Measurements from ENCODE around the gene TANC1. TPM values are rescaled to one million over a fixed set of nuclear protein-coding genes. Genes with fewer than 3 reads are reported as not detected.

The TANC1 gene
- total and polyA plus RNA-seq, 2 of the 4 experiments (the other 2 are of a cell fraction): 10.2 to 12.9 TPM

DNA sequence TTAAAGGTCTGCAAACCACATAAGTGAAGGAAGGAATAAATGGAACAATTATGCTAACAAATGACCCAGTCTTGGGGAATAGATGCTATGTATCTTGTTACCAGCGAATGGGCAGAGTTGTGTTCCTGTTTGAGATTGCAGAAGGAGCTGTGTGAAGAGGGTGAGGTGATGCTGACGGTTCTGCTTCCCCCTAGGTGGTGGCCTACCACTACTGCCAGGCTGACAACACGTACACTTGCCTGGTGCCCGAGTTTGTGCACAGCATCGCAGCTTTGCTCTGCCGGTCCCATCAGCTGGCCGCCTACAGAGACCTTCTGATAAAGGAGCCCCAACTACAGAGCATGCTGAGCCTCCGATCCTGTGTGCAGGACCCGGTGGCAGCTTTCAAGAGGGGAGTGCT is 206.3 kb downstream of the TANC1 start:
- Histone ChIP-seq H4K20me1 (ENCODE audit: insufficient read depth, low read length) (no peaks in the 10 kb centered on the region), H2AFZ (replicated peaks; ENCODE audit: low read length, poor library complexity) (no peak overlapping the region), H3K27me3 (ENCODE audit: control insufficient read depth, insufficient read depth, low read length) (no peaks in the 10 kb centered on the region), H3K36me3 (ENCODE audit: control insufficient read depth, insufficient read depth, low read length) (peaks cover 50% of the 10 kb centered on the region), H3K9me3 (ENCODE audit: control insufficient read depth, insufficient read depth, low read length) (no peaks in the 10 kb centered on the region), H4K91ac (ENCODE audit: insufficient read depth, low read depth, low read length) (no peak overlapping the region), H4K5ac (ENCODE audit: low read depth, low read length) (no peak overlapping the region), H3K9ac (ENCODE audit: low read depth, low read length) (no peak overlapping the region), H3K27ac (ENCODE audit: insufficient read depth, low read length) (no peak overlapping the region), H4K8ac (ENCODE audit: low read depth in 2 of 2, low read length in 2 of 2) (no peak overlapping the region), H3K14ac (replicated peaks; ENCODE audit: low read depth, low read length) (no peak overlapping the region), H3K79me1 (ENCODE audit: low read depth in 1 of 2, low read length in 2 of 2) (no peaks in the 10 kb centered on the region; a peak in 1 of 4 replicates), H3K4me2 (ENCODE audit: low read depth, low read length) (no peak overlapping the region), H3K4me3 (ENCODE audit: insufficient read depth, low read depth, low read length) (no peak overlapping the region), H3K18ac (ENCODE audit: low read depth, low read length) (no peak overlapping the region), H3K4ac (ENCODE audit: low read depth, low read length) (no peak overlapping the region), H2BK20ac (ENCODE audit: low read depth, low read length) (no peak overlapping the region), H2AK9ac (replicated peaks; ENCODE audit: low read depth, low read length, poor library complexity) (no peak overlapping the region), H3K56ac (ENCODE audit: extremely low read depth, insufficient read depth, low read length) (no peak overlapping the region), H2BK5ac (ENCODE audit: low read depth, low read length, poor library complexity, severe bottlenecking) (no peak overlapping the region), H3K4me1 (ENCODE audit: control insufficient read depth, insufficient read depth, low read length) (peaks cover 5% of the 10 kb centered on the region), H2AK5ac (ENCODE audit: low read depth, low read length) (no peak overlapping the region), H2BK15ac (ENCODE audit: low read depth, low read length) (no peak overlapping the region), H3K23ac (ENCODE audit: low read depth, low read length) (no peak overlapping the region), H2BK120ac (ENCODE audit: low read depth, low read length) (no peak overlapping the region), H3K9me1 (ENCODE audit: insufficient read depth, low read length) (peaks cover 18% of the 10 kb centered on the region)
- no peak for TF ChIP-seq FOS (IDR thresholded peaks at IDR 0.05; ENCODE audit: low read depth, low read length)
- TF ChIP-seq CEBPB (IDR thresholded peaks at IDR 0.05; ENCODE audit: low read depth, low read length): no peak
- TF ChIP-seq MXI1 (IDR thresholded peaks at IDR 0.05; ENCODE audit: borderline replicate concordance, low read depth, low read length): no peak
- no peak for TF ChIP-seq SMC3 (IDR thresholded peaks at IDR 0.05; ENCODE audit: low read depth, low read length)
- TF ChIP-seq, protein P1, sequence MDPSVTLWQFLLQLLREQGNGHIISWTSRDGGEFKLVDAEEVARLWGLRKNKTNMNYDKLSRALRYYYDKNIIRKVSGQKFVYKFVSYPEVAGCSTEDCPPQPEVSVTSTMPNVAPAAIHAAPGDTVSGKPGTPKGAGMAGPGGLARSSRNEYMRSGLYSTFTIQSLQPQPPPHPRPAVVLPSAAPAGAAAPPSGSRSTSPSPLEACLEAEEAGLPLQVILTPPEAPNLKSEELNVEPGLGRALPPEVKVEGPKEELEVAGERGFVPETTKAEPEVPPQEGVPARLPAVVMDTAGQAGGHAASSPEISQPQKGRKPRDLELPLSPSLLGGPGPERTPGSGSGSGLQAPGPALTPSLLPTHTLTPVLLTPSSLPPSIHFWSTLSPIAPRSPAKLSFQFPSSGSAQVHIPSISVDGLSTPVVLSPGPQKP (IDR thresholded peaks at IDR 0.05; ENCODE audit: borderline replicate concordance, low read depth, low read length): no peak
- TF ChIP-seq CHD1 (IDR thresholded peaks at IDR 0.05; ENCODE audit: low read depth, low read length): no peak
- TF ChIP-seq RFX5 (IDR thresholded peaks at IDR 0.05; ENCODE audit: low read depth, low read length): no peak
- TF ChIP-seq, protein P2, sequence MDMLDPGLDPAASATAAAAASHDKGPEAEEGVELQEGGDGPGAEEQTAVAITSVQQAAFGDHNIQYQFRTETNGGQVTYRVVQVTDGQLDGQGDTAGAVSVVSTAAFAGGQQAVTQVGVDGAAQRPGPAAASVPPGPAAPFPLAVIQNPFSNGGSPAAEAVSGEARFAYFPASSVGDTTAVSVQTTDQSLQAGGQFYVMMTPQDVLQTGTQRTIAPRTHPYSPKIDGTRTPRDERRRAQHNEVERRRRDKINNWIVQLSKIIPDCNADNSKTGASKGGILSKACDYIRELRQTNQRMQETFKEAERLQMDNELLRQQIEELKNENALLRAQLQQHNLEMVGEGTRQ (IDR thresholded peaks at IDR 0.05; ENCODE audit: low read depth, low read length): no peak
- no peak for TF ChIP-seq RCOR1 (IDR thresholded peaks at IDR 0.05; ENCODE audit: insufficient replicate concordance, low read length)
- no peak for TF ChIP-seq BHLHE40 (IDR thresholded peaks at IDR 0.05; ENCODE audit: low read depth, low read length)
- no peak for TF ChIP-seq RAD21 (IDR thresholded peaks at IDR 0.05; ENCODE audit: low read length)
- no peak for TF ChIP-seq MAZ (IDR thresholded peaks at IDR 0.05; ENCODE audit: borderline replicate concordance, low read depth, low read length)
- TF ChIP-seq MAFK (IDR thresholded peaks at IDR 0.05; ENCODE audit: low read depth, low read length): no peak
- TF ChIP-seq, protein P3, sequence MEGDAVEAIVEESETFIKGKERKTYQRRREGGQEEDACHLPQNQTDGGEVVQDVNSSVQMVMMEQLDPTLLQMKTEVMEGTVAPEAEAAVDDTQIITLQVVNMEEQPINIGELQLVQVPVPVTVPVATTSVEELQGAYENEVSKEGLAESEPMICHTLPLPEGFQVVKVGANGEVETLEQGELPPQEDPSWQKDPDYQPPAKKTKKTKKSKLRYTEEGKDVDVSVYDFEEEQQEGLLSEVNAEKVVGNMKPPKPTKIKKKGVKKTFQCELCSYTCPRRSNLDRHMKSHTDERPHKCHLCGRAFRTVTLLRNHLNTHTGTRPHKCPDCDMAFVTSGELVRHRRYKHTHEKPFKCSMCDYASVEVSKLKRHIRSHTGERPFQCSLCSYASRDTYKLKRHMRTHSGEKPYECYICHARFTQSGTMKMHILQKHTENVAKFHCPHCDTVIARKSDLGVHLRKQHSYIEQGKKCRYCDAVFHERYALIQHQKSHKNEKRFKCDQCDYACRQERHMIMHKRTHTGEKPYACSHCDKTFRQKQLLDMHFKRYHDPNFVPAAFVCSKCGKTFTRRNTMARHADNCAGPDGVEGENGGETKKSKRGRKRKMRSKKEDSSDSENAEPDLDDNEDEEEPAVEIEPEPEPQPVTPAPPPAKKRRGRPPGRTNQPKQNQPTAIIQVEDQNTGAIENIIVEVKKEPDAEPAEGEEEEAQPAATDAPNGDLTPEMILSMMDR (conservative IDR thresholded peaks at IDR 0.05; ENCODE audit: low read depth, low read length): no peak
- no peak for TF ChIP-seq POLR2A (IDR thresholded peaks at IDR 0.05; ENCODE audit: low read depth, low read length)
- TF ChIP-seq NFE2L2 (IDR thresholded peaks at IDR 0.05; ENCODE audit: low read depth, low read length): no peak
- no peak for ATAC-seq (ENCODE audit: low read depth)
- intact Hi-C loops (cut with micrococcal nuclease) (no loop called here), dilution Hi-C loops (cut with HindIII; ENCODE audit: low sequenced_read_pairs, unreplicated experiment) (no loop called here), in situ Hi-C loops (cut with MboI; ENCODE audit: low sequenced_read_pairs) (no loop called here)
- CTCF ChIA-PET: no interaction called here
- no TSS peak for BruUV-seq (replicated peaks)
- DNase-seq: no peak
- 92% methylated on average over 4 of the region's 9 CpGs; no CpG with 5 or more reads in 1 of the 2 experiments for WGBS, 2 experiments (ENCODE audit: extremely low coverage in 2 of 2, insufficient read length in 1 of 2)
- POLR2A ChIA-PET (ENCODE audit: unreplicated experiment): no interaction called here

All from IMR-90 (cell line).